ENCODE data around the gene ZDHHC3.

GRCh38 chr3:44968447-44968858 lies 7.5 kb downstream of the ZDHHC3 start:
- TF ChIP-seq CTCF (IDR thresholded peaks at IDR 0.05) (no peak), POLR2AphosphoS5 (IDR thresholded peaks at IDR 0.05) (no peak), POLR2A (IDR thresholded peaks at IDR 0.05) (no peak)

All from breast epithelium (tissue), 3 donors.